Measurements from ENCODE around the gene ZBTB37.

DNA sequence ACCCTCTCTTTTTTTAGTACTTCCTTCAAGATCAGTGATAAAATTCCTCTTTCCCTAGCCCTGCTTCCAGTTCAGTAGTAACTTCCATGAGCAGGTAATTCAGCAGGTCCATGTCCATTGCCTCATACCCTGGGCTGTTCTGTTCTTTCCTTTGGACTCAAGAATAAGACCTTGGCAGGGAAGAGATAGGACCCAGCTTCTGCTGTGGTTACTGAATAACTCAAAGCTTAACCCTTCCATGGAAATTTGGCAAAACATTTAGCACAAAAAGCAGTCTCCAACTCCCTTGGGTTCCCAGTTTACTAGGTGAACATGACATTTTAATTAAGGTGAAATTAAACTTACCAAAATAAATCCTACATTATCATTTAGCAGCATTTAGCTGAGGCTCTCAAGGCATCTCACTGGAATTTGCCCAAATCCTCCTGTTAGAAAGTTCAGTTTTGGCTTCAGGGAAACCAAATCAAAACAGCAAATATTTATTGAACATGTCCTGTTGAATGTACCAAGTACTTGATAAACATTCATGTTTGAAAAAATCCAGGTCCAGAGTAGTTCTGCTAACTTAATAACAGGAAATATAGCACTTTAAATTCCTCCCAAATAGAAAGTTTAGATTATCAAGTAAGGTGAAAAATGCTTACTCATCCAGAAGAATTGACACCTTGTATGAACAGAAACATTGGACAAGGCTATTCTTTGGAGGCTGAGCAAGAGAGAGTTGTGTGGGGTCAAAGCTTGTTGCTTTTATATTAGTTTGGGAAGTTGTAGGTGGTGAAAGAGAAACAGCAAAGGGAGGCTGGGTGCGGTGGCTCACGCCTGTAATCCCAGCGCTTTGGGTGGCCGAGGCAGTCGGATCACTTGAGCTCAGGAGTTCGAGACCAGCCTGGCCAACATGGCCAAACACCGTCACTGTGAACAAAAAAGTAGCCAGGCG, 57.4 kb downstream of the ZBTB37 start:
- no peak for TF ChIP-seq REST (IDR thresholded peaks at IDR 0.05; ENCODE audit: low read depth)
- no peak for TF ChIP-seq NFIC (IDR thresholded peaks at IDR 0.05)
- TF ChIP-seq YY1 (IDR thresholded peaks at IDR 0.05; ENCODE audit: low read depth): no peak
- TF ChIP-seq MAX (IDR thresholded peaks at IDR 0.05): no peak
- no peak for TF ChIP-seq USF1 (IDR thresholded peaks at IDR 0.05)
- TF ChIP-seq EP300 (IDR thresholded peaks at IDR 0.05; ENCODE audit: borderline replicate concordance): no peak
- TF ChIP-seq TAF1 (IDR thresholded peaks at IDR 0.05; ENCODE audit: low read depth): no peak
- TF ChIP-seq TEAD4 (IDR thresholded peaks at IDR 0.05): no peak
- no peak for TF ChIP-seq EGR1 (IDR thresholded peaks at IDR 0.05)
